ENCODE data around the gene KCNK4. TPM values are rescaled to one million over a fixed set of nuclear protein-coding genes. Genes with fewer than 3 reads are reported as not detected.
A peak's percentile ranks its signal among the peaks of the same experiment; 100 is the strongest.

Gene KCNK4
- total RNA-seq, 4 donors from 2014 or later = 0.27 TPM; not detected in 3

GRCh38 chr11:64339286-64339685, 48.2 kb downstream of the KCNK4 start:
- H3K27ac ChIP-seq = peak overlapping the region in 3 of 4 donors; percentile 43 to 84 (median 62)
- in situ Hi-C loops (cut with MboI; ENCODE audit: low pct_ligation_motif_present in 1 of 4, low pct_unique_long_range_greater_than_20kb in 1 of 4, low sequenced_read_pairs in 3 of 4) = no loop called here
- 50 to 56% methylated on average over 2 to 4 of the region's 4 CpGs for WGBS, 2 donors (ENCODE audit: low coverage in 1 of 2)

GRCh38 chr11:64339754-64340408, 48.8 kb downstream of the KCNK4 start, which contains the start of gene CCDC88B:
Gene CCDC88B (plus strand): TSS chr11:64340204. CDS start chr11:64340267, 63 bp downstream.
- 48 to 70% methylated on average over 2 to 14 of the region's 16 CpGs for WGBS, 2 donors (ENCODE audit: low coverage in 1 of 2)
- intact Hi-C loops (cut with DNase I; ENCODE audit: low total_unique reads) = no loop called here
- Histone ChIP-seq H3K36me3 (no peaks in the 10 kb centered on the region), H3K4me1 (peaks cover 7 to 32% (median 30%) of the 10 kb centered on the region in 4 donors), H3K4me3 (peak within 1 kb of the TSS in 3 of 4 donors; percentile 3 to 36 (median 20)), H3K9me3 (no peaks in the 10 kb centered on the region), H3K27ac (peak within 1 kb of the TSS; percentile 43 to 84 (median 56)), H3K27me3 (no peaks in the 10 kb centered on the region)
- in situ Hi-C loops (cut with MboI; ENCODE audit: low pct_ligation_motif_present in 1 of 4, low pct_unique_long_range_greater_than_20kb in 1 of 4, low sequenced_read_pairs in 3 of 4) = no loop called here
- peak; percentile 85 for DNase-seq
- no peak for TF ChIP-seq EP300 (IDR thresholded peaks at IDR 0.05; ENCODE audit: low read depth)
- TF ChIP-seq POLR2AphosphoS5 (IDR thresholded peaks at IDR 0.05) = peak in 1 of 3 donors; percentile 36
- no peak for TF ChIP-seq POLR2A (IDR thresholded peaks at IDR 0.05)
- TF ChIP-seq CTCF (IDR thresholded peaks at IDR 0.05) = no peak

More at GRCh38 chr11:64339286-64339685, 48.2 kb downstream of the KCNK4 start:
- Histone ChIP-seq H3K27me3 (no peaks in the 10 kb centered on the region), H3K4me3 (peak overlapping the region in 1 of 4 donors; percentile 36), H3K4me1 (peaks cover 7 to 38% (median 32%) of the 10 kb centered on the region in 4 donors), H3K36me3 (no peaks in the 10 kb centered on the region), H3K9me3 (no peaks in the 10 kb centered on the region)
- TF ChIP-seq POLR2AphosphoS5 (IDR thresholded peaks at IDR 0.05) (no peak), CTCF (IDR thresholded peaks at IDR 0.05) (no peak), EP300 (IDR thresholded peaks at IDR 0.05; ENCODE audit: low read depth) (no peak), POLR2A (IDR thresholded peaks at IDR 0.05) (no peak)
- DNase-seq = no peak
- intact Hi-C loops (cut with DNase I; ENCODE audit: low total_unique reads) = no loop called here

GRCh38 chr11:64340671-64341335, 49.7 kb downstream of the KCNK4 start:
- intact Hi-C loops (cut with DNase I; ENCODE audit: low total_unique reads) = no loop called here
- peaks cover 7 to 31% (median 24%) of the 10 kb centered on the region in 4 donors for H3K4me1 ChIP-seq
- peak overlapping the region in 3 of 4 donors; percentile 3 to 36 (median 20) for H3K4me3 ChIP-seq
- H3K36me3 ChIP-seq = no peaks in the 10 kb centered on the region
- peak overlapping the region; percentile 43 to 84 (median 56) for H3K27ac ChIP-seq
- in situ Hi-C loops (cut with MboI; ENCODE audit: low pct_ligation_motif_present in 1 of 4, low pct_unique_long_range_greater_than_20kb in 1 of 4, low sequenced_read_pairs in 3 of 4) = no loop called here
- H3K27me3 ChIP-seq = no peaks in the 10 kb centered on the region
- 36% methylated on average over 33 of the region's 33 CpGs; no CpG with 5 or more reads in 1 of the 2 donors for WGBS, 2 donors (ENCODE audit: low coverage in 1 of 2)
- H3K9me3 ChIP-seq = no peaks in the 10 kb centered on the region
- DNase-seq = peak; percentile 87
- no peak for TF ChIP-seq POLR2A (IDR thresholded peaks at IDR 0.05)
- TF ChIP-seq POLR2AphosphoS5 (IDR thresholded peaks at IDR 0.05) = no peak
- no peak for TF ChIP-seq EP300 (IDR thresholded peaks at IDR 0.05; ENCODE audit: low read depth)
- TF ChIP-seq CTCF (IDR thresholded peaks at IDR 0.05) = no peak

- intact Hi-C loops (cut with DNase I; ENCODE audit: low total_unique reads) = no loop called here
- in situ Hi-C loops (cut with MboI; ENCODE audit: low pct_ligation_motif_present in 1 of 4, low pct_unique_long_range_greater_than_20kb in 1 of 4, low sequenced_read_pairs in 3 of 4) = no loop called here
- Histone ChIP-seq H3K9me3 (no peaks in the 10 kb centered on the region), H3K4me1 (peaks cover 7 to 31% (median 24%) of the 10 kb centered on the region in 4 donors), H3K27ac (peak overlapping the region in 3 of 4 donors; percentile 50 to 84 (median 62)), H3K4me3 (peak overlapping the region in 1 of 4 donors; percentile 20), H3K36me3 (no peaks in the 10 kb centered on the region), H3K27me3 (no peaks in the 10 kb centered on the region)
- DNase-seq = no peak
- WGBS, 2 donors (ENCODE audit: low coverage in 1 of 2) = 50% methylated on average over 21 of the region's 21 CpGs; no CpG with 5 or more reads in 1 of the 2 donors
- no peak for TF ChIP-seq POLR2AphosphoS5 (IDR thresholded peaks at IDR 0.05)
- TF ChIP-seq EP300 (IDR thresholded peaks at IDR 0.05; ENCODE audit: low read depth) = no peak
- no peak for TF ChIP-seq CTCF (IDR thresholded peaks at IDR 0.05)
- TF ChIP-seq POLR2A (IDR thresholded peaks at IDR 0.05) = no peak
Measured at GRCh38 chr11:64341429-64341828, 50.3 kb downstream of the KCNK4 start.

Measured in transverse colon (tissue), 4 donors.